Measurements from ENCODE around the gene NKIRAS1.

DNA sequence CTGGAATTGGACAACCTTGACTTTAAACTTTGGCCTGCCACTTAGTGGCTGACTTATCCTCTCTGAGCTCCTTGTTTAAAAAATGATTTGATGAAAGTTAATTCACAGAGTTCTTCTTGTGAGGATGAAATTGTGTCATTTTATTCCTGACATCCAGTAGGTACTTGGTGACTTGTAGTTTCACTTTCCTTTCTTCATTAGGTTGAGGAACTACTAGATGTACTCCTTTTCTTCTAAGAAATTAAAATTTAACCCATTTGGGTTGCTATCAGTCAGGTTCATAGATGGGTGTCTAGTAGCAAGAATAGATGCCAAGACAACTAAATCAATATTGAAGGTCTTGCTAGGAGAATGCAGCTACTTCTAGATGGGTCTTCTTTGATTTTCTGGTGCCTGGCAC lies 33.5 kb upstream of the NKIRAS1 start:
- TF ChIP-seq, protein P1, sequence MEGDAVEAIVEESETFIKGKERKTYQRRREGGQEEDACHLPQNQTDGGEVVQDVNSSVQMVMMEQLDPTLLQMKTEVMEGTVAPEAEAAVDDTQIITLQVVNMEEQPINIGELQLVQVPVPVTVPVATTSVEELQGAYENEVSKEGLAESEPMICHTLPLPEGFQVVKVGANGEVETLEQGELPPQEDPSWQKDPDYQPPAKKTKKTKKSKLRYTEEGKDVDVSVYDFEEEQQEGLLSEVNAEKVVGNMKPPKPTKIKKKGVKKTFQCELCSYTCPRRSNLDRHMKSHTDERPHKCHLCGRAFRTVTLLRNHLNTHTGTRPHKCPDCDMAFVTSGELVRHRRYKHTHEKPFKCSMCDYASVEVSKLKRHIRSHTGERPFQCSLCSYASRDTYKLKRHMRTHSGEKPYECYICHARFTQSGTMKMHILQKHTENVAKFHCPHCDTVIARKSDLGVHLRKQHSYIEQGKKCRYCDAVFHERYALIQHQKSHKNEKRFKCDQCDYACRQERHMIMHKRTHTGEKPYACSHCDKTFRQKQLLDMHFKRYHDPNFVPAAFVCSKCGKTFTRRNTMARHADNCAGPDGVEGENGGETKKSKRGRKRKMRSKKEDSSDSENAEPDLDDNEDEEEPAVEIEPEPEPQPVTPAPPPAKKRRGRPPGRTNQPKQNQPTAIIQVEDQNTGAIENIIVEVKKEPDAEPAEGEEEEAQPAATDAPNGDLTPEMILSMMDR (conservative IDR thresholded peaks at IDR 0.05; ENCODE audit: low read depth in 2 of 2): no peak
- TF ChIP-seq EZH2 (IDR thresholded peaks at IDR 0.05; ENCODE audit: low read depth, unreplicated experiment): no peak
- no peak for TF ChIP-seq POLR2AphosphoS5 (IDR thresholded peaks at IDR 0.05; ENCODE audit: low read depth)
- TF ChIP-seq ETS1 (IDR thresholded peaks at IDR 0.05): no peak
- TF ChIP-seq EZH2phosphoT487 (IDR thresholded peaks at IDR 0.05; ENCODE audit: unreplicated experiment): no peak
- TF ChIP-seq REST (IDR thresholded peaks at IDR 0.05; ENCODE audit: unreplicated experiment): no peak
- TF ChIP-seq CREB1 (CRISPR knock-in tag; IDR thresholded peaks at IDR 0.05; ENCODE audit: low read depth): no peak
- no peak for TF ChIP-seq JUNB (IDR thresholded peaks at IDR 0.05; ENCODE audit: unreplicated experiment)

Measured in GM23338 (cell line).